Hepatocyte (in vitro differentiated cells): Measurements from ENCODE around the gene ABR.

Experiments
- EZH2 ChIP-seq: fragments of 200-600 bp; sonication (generic); IDR thresholded peaks from 2 replicates; pipeline ENCODE4 v1.6.1; 2016; ENCODE audit warnings: antibody characterized with exemption, mild to moderate bottlenecking, borderline replicate concordance
- EZH2phosphoT487 ChIP-seq: fragments of 200-600 bp; sonication (generic); IDR thresholded peaks from one replicate; pipeline ENCODE4 v1.6.1; 2018; ENCODE audit warnings: antibody characterized with exemption, mild to moderate bottlenecking, low read depth, moderate library complexity; ENCODE audit not compliant: unreplicated experiment, severe bottlenecking
- TF ChIP-seq, protein P1 (sequence below): fragments of 200-600 bp; sonication (generic); IDR thresholded peaks from 2 replicates; pipeline ENCODE4 v1.5.1; 2016; ENCODE audit warnings: antibody characterized with exemption, mild to moderate bottlenecking; ENCODE audit not compliant: poor library complexity

- no peak for TF ChIP-seq EZH2
- TF ChIP-seq, protein P1, sequence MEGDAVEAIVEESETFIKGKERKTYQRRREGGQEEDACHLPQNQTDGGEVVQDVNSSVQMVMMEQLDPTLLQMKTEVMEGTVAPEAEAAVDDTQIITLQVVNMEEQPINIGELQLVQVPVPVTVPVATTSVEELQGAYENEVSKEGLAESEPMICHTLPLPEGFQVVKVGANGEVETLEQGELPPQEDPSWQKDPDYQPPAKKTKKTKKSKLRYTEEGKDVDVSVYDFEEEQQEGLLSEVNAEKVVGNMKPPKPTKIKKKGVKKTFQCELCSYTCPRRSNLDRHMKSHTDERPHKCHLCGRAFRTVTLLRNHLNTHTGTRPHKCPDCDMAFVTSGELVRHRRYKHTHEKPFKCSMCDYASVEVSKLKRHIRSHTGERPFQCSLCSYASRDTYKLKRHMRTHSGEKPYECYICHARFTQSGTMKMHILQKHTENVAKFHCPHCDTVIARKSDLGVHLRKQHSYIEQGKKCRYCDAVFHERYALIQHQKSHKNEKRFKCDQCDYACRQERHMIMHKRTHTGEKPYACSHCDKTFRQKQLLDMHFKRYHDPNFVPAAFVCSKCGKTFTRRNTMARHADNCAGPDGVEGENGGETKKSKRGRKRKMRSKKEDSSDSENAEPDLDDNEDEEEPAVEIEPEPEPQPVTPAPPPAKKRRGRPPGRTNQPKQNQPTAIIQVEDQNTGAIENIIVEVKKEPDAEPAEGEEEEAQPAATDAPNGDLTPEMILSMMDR = no peak
- no peak for TF ChIP-seq EZH2phosphoT487
These were observed 75.6 kb downstream of the ABR start for GRCh38 chr17:1104222-1104621.
